T-helper 2 cell treated with Interferon-gamma antibody and Interleukin-4, amounts not matched to agents 5 μg/mL and 100 μg/mL, for 36 hours (primary cell): ENCODE data around the gene WBP1.
"Not testable (repeated sequence)": the region's sequence is repeated elsewhere in the genome, so short reads cannot be mapped to it uniquely, and the experiment has no call there.

Experiments used
- DNase-seq: peaks from one replicate; pipeline ENCODE4 v3.0.0; 2021; ENCODE audit warnings: low spot score
- H3K27ac Mint-ChIP-seq: one replicate; pipeline ENCODE4 v1.8.0; 2021; ENCODE audit warnings: mild to moderate bottlenecking, mixed read lengths
- H3K27me3 Mint-ChIP-seq: one replicate; pipeline ENCODE4 v1.8.0; 2021; ENCODE audit warnings: low read depth, mixed read lengths
- H3K36me3 Mint-ChIP-seq: one replicate; pipeline ENCODE4 v1.8.0; 2021; ENCODE audit warnings: low read depth, mixed read lengths
- H3K4me1 Mint-ChIP-seq: one replicate; pipeline ENCODE4 v1.8.0; 2021; ENCODE audit warnings: low read depth, mixed read lengths
- H3K4me3 Mint-ChIP-seq: one replicate; pipeline ENCODE4 v1.8.0; 2022; ENCODE audit warnings: mild to moderate bottlenecking, moderate library complexity, mixed read lengths
- H3K9me3 Mint-ChIP-seq: one replicate; pipeline ENCODE4 v1.8.0; 2021; ENCODE audit warnings: mixed read lengths

WBP1 gene

GRCh38 chr2:74458132-74458937, at the start of gene WBP1:
Gene WBP1 (plus strand): TSS chr2:74458438. CDS start chr2:74458603, 165 bp downstream.
- no peaks in the 10 kb centered on the region for H3K27me3 Mint-ChIP-seq
- peaks cover 43% of the 10 kb centered on the region for H3K4me1 Mint-ChIP-seq
- no peaks in the 10 kb centered on the region for H3K9me3 Mint-ChIP-seq
- peak within 1 kb of the TSS; percentile 98 for H3K27ac Mint-ChIP-seq
- DNase-seq, result peak; percentile 100
- H3K4me3 Mint-ChIP-seq, result peak within 1 kb of the TSS; percentile 93
- peaks cover 27% of the 10 kb centered on the region for H3K36me3 Mint-ChIP-seq

GRCh38 chr2:74413001-74413698, 45.1 kb upstream of the WBP1 start:
- Mint-ChIP-seq H3K27me3 (peaks cover 12% of the 10 kb centered on the region), H3K36me3 (no peaks in the 10 kb centered on the region), H3K9me3 (no peaks in the 10 kb centered on the region), H3K27ac (no peak overlapping the region), H3K4me3 (no peak overlapping the region), H3K4me1 (peaks cover 4% of the 10 kb centered on the region)
- no peak for DNase-seq

- no peak for DNase-seq
- Mint-ChIP-seq H3K27ac (no peak overlapping the region), H3K4me3 (peak overlapping the region; percentile 32), H3K36me3 (no peaks in the 10 kb centered on the region), H3K27me3 (peaks cover 1% of the 10 kb centered on the region), H3K9me3 (no peaks in the 10 kb centered on the region), H3K4me1 (peaks cover 4% of the 10 kb centered on the region)
These were observed 43.8 kb upstream of the WBP1 start for GRCh38 chr2:74414441-74414840.

GRCh38 chr2:74414881-74415761, 43.1 kb upstream of the WBP1 start:
- H3K4me3 Mint-ChIP-seq, result peak overlapping the region; percentile 45
- DNase-seq, result no peak
- peaks cover 8% of the 10 kb centered on the region for H3K4me1 Mint-ChIP-seq
- H3K9me3 Mint-ChIP-seq, result no peaks in the 10 kb centered on the region
- H3K27me3 Mint-ChIP-seq, result no peaks in the 10 kb centered on the region
- H3K27ac Mint-ChIP-seq, result no peak overlapping the region
- no peaks in the 10 kb centered on the region for H3K36me3 Mint-ChIP-seq

GRCh38 chr2:74415762-74416395, 42.4 kb upstream of the WBP1 start:
- Mint-ChIP-seq H3K9me3 (no peaks in the 10 kb centered on the region), H3K36me3 (no peaks in the 10 kb centered on the region), H3K27me3 (no peaks in the 10 kb centered on the region), H3K4me3 (peak overlapping the region; percentile 39), H3K27ac (no peak overlapping the region), H3K4me1 (peaks cover 13% of the 10 kb centered on the region)
- no peak for DNase-seq

GRCh38 chr2:74416778-74417177, 41.5 kb upstream of the WBP1 start:
- Mint-ChIP-seq H3K9me3 (no peaks in the 10 kb centered on the region), H3K27ac (no peak overlapping the region), H3K36me3 (peaks cover under 1% of the 10 kb centered on the region), H3K4me3 (no peak overlapping the region), H3K27me3 (no peaks in the 10 kb centered on the region), H3K4me1 (peaks cover 18% of the 10 kb centered on the region)
- DNase-seq, result no peak

- Mint-ChIP-seq H3K4me3 (no peak overlapping the region), H3K4me1 (peaks cover 18% of the 10 kb centered on the region), H3K27me3 (no peaks in the 10 kb centered on the region), H3K36me3 (peaks cover 2% of the 10 kb centered on the region), H3K9me3 (no peaks in the 10 kb centered on the region), H3K27ac (no peak overlapping the region)
- DNase-seq, result no peak
These were observed 41.0 kb upstream of the WBP1 start for GRCh38 chr2:74417197-74417596.

GRCh38 chr2:74417763-74418162, 40.5 kb upstream of the WBP1 start:
- no peak overlapping the region for H3K27ac Mint-ChIP-seq
- no peak overlapping the region for H3K4me3 Mint-ChIP-seq
- H3K36me3 Mint-ChIP-seq, result peaks cover 2% of the 10 kb centered on the region
- no peaks in the 10 kb centered on the region for H3K9me3 Mint-ChIP-seq
- H3K4me1 Mint-ChIP-seq, result peaks cover 22% of the 10 kb centered on the region
- H3K27me3 Mint-ChIP-seq, result no peaks in the 10 kb centered on the region
- DNase-seq, result no peak

GRCh38 chr2:74418312-74418711, 39.9 kb upstream of the WBP1 start:
- DNase-seq, result no peak
- Mint-ChIP-seq H3K27me3 (no peaks in the 10 kb centered on the region), H3K4me1 (peaks cover 26% of the 10 kb centered on the region), H3K9me3 (no peaks in the 10 kb centered on the region), H3K27ac (no peak overlapping the region), H3K4me3 (no peak overlapping the region), H3K36me3 (peaks cover 3% of the 10 kb centered on the region)

GRCh38 chr2:74419345-74419744, 38.9 kb upstream of the WBP1 start:
- Mint-ChIP-seq H3K36me3 (peaks cover 7% of the 10 kb centered on the region), H3K9me3 (no peaks in the 10 kb centered on the region), H3K27me3 (no peaks in the 10 kb centered on the region), H3K27ac (no peak overlapping the region), H3K4me3 (no peak overlapping the region), H3K4me1 (peaks cover 27% of the 10 kb centered on the region)
- no peak for DNase-seq

- peaks cover 27% of the 10 kb centered on the region for H3K4me1 Mint-ChIP-seq
- peaks cover 11% of the 10 kb centered on the region for H3K36me3 Mint-ChIP-seq
- peak overlapping the region; percentile 48 for H3K4me3 Mint-ChIP-seq
- H3K27ac Mint-ChIP-seq, result peak overlapping the region; percentile 58
- no peaks in the 10 kb centered on the region for H3K9me3 Mint-ChIP-seq
- no peaks in the 10 kb centered on the region for H3K27me3 Mint-ChIP-seq
- no peak for DNase-seq
These were observed 38.2 kb upstream of the WBP1 start for GRCh38 chr2:74420006-74420405.

GRCh38 chr2:74420443-74421103, 37.7 kb upstream of the WBP1 start:
- peak overlapping the region; percentile 100 for H3K27ac Mint-ChIP-seq

More at GRCh38 chr2:74420443-74421103, 37.7 kb upstream of the WBP1 start:
- peak overlapping the region; percentile 100 for H3K4me3 Mint-ChIP-seq
- DNase-seq, H3K9me3 Mint-ChIP-seq, H3K27me3 Mint-ChIP-seq: not testable (repeated sequence)
- peaks cover 16% of the 10 kb centered on the region for H3K36me3 Mint-ChIP-seq
- H3K4me1 Mint-ChIP-seq, result peaks cover 27% of the 10 kb centered on the region
